ENCODE data around the gene ZNF600.
"Not testable (repeated sequence)": the region's sequence is repeated elsewhere in the genome, so short reads cannot be mapped to it uniquely, and the experiment has no call there.

The ZNF600 gene

GRCh38 chr19:52724701-52725514, 61.7 kb downstream of the ZNF600 start:
- Histone ChIP-seq H3K4me1 (ENCODE audit: control insufficient read depth in 1 of 2, insufficient read depth in 2 of 2, low read length in 2 of 2) (no peaks in the 10 kb centered on the region), H3K9me3 (ENCODE audit: control insufficient read depth in 1 of 2, low read length in 2 of 2) (peaks cover 3 to 7% of the 10 kb centered on the region in 2 donors), H3K9ac (ENCODE audit: low read depth in 1 of 2, low read length in 2 of 2) (no peak overlapping the region), H3K4me3 (ENCODE audit: low read depth in 1 of 2, low read length in 2 of 2) (no peak overlapping the region), H3K27me3 (ENCODE audit: control insufficient read depth in 1 of 2, insufficient read depth in 2 of 2, low read length in 2 of 2) (no peaks in the 10 kb centered on the region), H3K27ac (ENCODE audit: low read depth, low read length) (no peak overlapping the region), H3K36me3 (ENCODE audit: control insufficient read depth in 1 of 2, insufficient read depth in 2 of 2, low read length in 2 of 2) (peaks cover 0 to 39% of the 10 kb centered on the region in 2 donors)

DNA sequence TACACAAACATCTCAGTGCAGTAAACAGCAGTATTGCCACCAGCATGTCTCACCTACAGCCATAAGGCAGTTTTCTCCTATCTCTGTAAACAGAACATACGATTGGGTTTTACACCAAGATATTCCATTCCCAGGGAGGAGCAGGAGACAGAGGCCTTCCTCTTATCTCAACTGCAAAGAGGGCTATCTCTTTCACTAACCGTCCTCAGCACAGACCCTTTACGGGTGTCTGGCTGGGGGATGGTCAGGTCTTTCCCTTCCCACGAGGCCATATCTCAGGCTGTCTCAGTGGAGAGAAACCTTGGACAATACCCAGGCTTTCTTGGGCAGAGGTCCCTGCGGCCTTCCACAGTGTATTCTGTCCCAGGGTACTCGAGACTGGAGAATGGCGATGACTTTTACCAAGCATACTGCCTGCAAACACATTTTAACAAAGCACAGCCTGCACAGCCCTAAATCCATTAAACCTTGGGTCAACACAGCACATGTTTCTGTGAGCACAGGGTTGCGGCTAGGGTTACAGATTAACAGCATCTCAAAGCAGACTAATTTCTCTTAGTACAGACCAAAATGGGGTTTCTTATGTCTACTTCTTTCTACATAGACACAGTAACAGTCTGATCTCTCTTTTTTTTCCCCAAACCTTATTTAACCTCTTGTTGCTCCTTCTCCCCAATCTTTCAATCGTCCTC, 62.5 kb downstream of the ZNF600 start:
- not testable (repeated sequence) for H3K9me3 ChIP-seq (ENCODE audit: control insufficient read depth in 1 of 2, low read length in 2 of 2); H3K4me3 ChIP-seq (ENCODE audit: low read depth in 1 of 2, low read length in 2 of 2); H3K4me1 ChIP-seq (ENCODE audit: control insufficient read depth in 1 of 2, insufficient read depth in 2 of 2, low read length in 2 of 2); H3K27me3 ChIP-seq (ENCODE audit: control insufficient read depth in 1 of 2, insufficient read depth in 2 of 2, low read length in 2 of 2); H3K9ac ChIP-seq (ENCODE audit: low read depth in 1 of 2, low read length in 2 of 2); H3K27ac ChIP-seq (ENCODE audit: low read depth, low read length)
- H3K36me3 ChIP-seq (ENCODE audit: control insufficient read depth in 1 of 2, insufficient read depth in 2 of 2, low read length in 2 of 2): peaks cover 0 to 39% of the 10 kb centered on the region in 2 donors

- Histone ChIP-seq H3K4me3 (ENCODE audit: low read depth in 1 of 2, low read length in 2 of 2) (no peak overlapping the region), H3K9ac (ENCODE audit: low read depth in 1 of 2, low read length in 2 of 2) (no peak overlapping the region), H3K4me1 (ENCODE audit: control insufficient read depth in 1 of 2, insufficient read depth in 2 of 2, low read length in 2 of 2) (no peaks in the 10 kb centered on the region), H3K27me3 (ENCODE audit: control insufficient read depth in 1 of 2, insufficient read depth in 2 of 2, low read length in 2 of 2) (no peaks in the 10 kb centered on the region), H3K36me3 (ENCODE audit: control insufficient read depth in 1 of 2, insufficient read depth in 2 of 2, low read length in 2 of 2) (peaks cover 0 to 26% of the 10 kb centered on the region in 2 donors), H3K27ac (ENCODE audit: low read depth, low read length) (no peak overlapping the region), H3K9me3 (ENCODE audit: control insufficient read depth in 1 of 2, low read length in 2 of 2) (peaks cover 3 to 7% of the 10 kb centered on the region in 2 donors)
Observed at GRCh38 chr19:52722062-52723003, 64.3 kb downstream of the ZNF600 start.

- not testable (repeated sequence) for H3K27me3 ChIP-seq (ENCODE audit: control insufficient read depth in 1 of 2, insufficient read depth in 2 of 2, low read length in 2 of 2); H3K9me3 ChIP-seq (ENCODE audit: control insufficient read depth in 1 of 2, low read length in 2 of 2); H3K9ac ChIP-seq (ENCODE audit: low read depth in 1 of 2, low read length in 2 of 2); H3K4me3 ChIP-seq (ENCODE audit: low read depth in 1 of 2, low read length in 2 of 2); H3K4me1 ChIP-seq (ENCODE audit: control insufficient read depth in 1 of 2, insufficient read depth in 2 of 2, low read length in 2 of 2); H3K27ac ChIP-seq (ENCODE audit: low read depth, low read length)
- H3K36me3 ChIP-seq (ENCODE audit: control insufficient read depth in 1 of 2, insufficient read depth in 2 of 2, low read length in 2 of 2): peaks cover 0 to 17% of the 10 kb centered on the region in 2 donors
Observed at GRCh38 chr19:52720541-52720940, 66.0 kb downstream of the ZNF600 start.

DNA sequence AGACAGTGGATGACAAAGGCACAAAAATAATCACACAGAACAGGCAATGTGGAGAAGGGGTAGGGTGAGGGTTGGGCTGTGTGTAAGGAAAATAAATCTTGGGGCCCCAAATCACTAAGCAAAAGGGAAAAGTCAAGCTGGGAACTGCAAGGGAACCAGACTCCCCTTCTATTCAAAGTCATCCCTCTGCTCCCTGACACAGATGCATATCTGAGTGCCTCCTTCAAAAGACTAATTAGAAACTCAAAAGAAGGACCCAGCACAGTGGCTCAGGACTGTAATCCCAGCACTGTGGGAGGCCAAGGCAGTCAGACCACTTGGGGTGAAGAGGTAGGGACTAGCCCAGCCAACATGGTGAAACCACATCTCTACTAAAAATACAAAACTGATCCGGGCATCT, 70.1 kb downstream of the ZNF600 start:
- Histone ChIP-seq H3K4me1 (ENCODE audit: control insufficient read depth in 1 of 2, insufficient read depth in 2 of 2, low read length in 2 of 2) (no peaks in the 10 kb centered on the region), H3K9me3 (ENCODE audit: control insufficient read depth in 1 of 2, low read length in 2 of 2) (peaks cover 4 to 12% of the 10 kb centered on the region in 2 donors), H3K4me3 (ENCODE audit: low read depth in 1 of 2, low read length in 2 of 2) (no peak overlapping the region), H3K36me3 (ENCODE audit: control insufficient read depth in 1 of 2, insufficient read depth in 2 of 2, low read length in 2 of 2) (peaks cover 0 to 28% of the 10 kb centered on the region in 2 donors), H3K27me3 (ENCODE audit: control insufficient read depth in 1 of 2, insufficient read depth in 2 of 2, low read length in 2 of 2) (no peaks in the 10 kb centered on the region), H3K9ac (ENCODE audit: low read depth in 1 of 2, low read length in 2 of 2) (no peak overlapping the region), H3K27ac (ENCODE audit: low read depth, low read length) (no peak overlapping the region)

DNA sequence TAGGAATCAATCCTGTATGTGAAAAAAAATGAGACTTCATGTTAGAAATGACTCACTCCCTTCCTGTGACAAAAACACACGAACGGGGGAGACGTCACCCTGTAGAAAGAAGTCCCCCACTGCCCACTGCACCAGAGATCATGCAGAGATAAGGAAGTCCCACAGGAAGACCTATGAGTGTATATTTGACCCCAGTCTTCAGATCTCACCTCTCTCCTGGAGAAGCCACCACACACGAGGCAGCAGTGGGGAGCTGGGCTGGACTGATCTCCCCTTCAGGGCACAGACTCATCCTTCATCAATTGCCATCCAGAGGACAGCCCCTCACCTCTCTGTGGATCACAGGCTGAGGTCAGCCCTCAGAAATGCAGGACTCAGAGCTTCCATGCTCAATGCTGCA, 70.7 kb downstream of the ZNF600 start:
- H3K27me3 ChIP-seq (ENCODE audit: control insufficient read depth in 1 of 2, insufficient read depth in 2 of 2, low read length in 2 of 2); H3K4me1 ChIP-seq (ENCODE audit: control insufficient read depth in 1 of 2, insufficient read depth in 2 of 2, low read length in 2 of 2); H3K27ac ChIP-seq (ENCODE audit: low read depth, low read length); H3K4me3 ChIP-seq (ENCODE audit: low read depth in 1 of 2, low read length in 2 of 2); H3K9ac ChIP-seq (ENCODE audit: low read depth in 1 of 2, low read length in 2 of 2): not testable (repeated sequence)
- Histone ChIP-seq H3K36me3 (ENCODE audit: control insufficient read depth in 1 of 2, insufficient read depth in 2 of 2, low read length in 2 of 2) (peaks cover 0 to 31% of the 10 kb centered on the region in 2 donors), H3K9me3 (ENCODE audit: control insufficient read depth in 1 of 2, low read length in 2 of 2) (peaks cover 2 to 16% of the 10 kb centered on the region in 2 donors)

DNA sequence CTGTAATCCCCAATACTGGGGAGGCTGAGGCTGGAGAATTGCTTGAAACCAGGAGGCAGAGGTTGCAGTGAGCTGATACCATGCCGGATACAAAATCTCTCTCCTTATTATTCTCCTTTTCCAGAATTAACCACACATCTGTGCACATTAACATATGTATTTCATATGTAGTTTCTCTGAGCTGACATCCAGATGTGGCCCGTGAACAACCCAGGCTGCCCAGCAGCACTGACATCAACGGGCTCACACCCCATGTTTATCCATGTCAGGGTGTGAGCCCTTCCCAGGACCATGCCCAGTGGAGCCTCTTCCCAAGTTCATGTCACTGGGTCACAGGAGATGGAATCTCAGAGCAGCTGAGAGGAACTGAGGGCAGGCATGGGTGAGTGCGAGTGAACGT, 71.3 kb downstream of the ZNF600 start:
- Histone ChIP-seq H3K36me3 (ENCODE audit: control insufficient read depth in 1 of 2, insufficient read depth in 2 of 2, low read length in 2 of 2) (peaks cover 0 to 37% of the 10 kb centered on the region in 2 donors), H3K9me3 (ENCODE audit: control insufficient read depth in 1 of 2, low read length in 2 of 2) (peaks cover 2 to 16% of the 10 kb centered on the region in 2 donors)
- H3K27me3 ChIP-seq (ENCODE audit: control insufficient read depth in 1 of 2, insufficient read depth in 2 of 2, low read length in 2 of 2): not testable (repeated sequence)

More for the DNA sequence above, 71.3 kb downstream of the ZNF600 start:
- H3K4me1 ChIP-seq (ENCODE audit: control insufficient read depth in 1 of 2, insufficient read depth in 2 of 2, low read length in 2 of 2); H3K27ac ChIP-seq (ENCODE audit: low read depth, low read length); H3K9ac ChIP-seq (ENCODE audit: low read depth in 1 of 2, low read length in 2 of 2); H3K4me3 ChIP-seq (ENCODE audit: low read depth in 1 of 2, low read length in 2 of 2): not testable (repeated sequence)

Measured in duodenal mucosa (tissue), 2 donors.